NCI-H82 (cell line): ENCODE data around the gene KLRC2.
"Not testable (repeated sequence)": the region's sequence is repeated elsewhere in the genome, so short reads cannot be mapped to it uniquely, and the experiment has no call there.

Source experiments
- DNase-seq: peaks from one replicate; lab custom pipeline; 2025; lab: John Stamatoyannopoulos, UW

The KLRC2 gene

GRCh38 chr12:10405294-10405693 lies 30.5 kb downstream of the KLRC2 start:
- DNase-seq = no peak

DNA sequence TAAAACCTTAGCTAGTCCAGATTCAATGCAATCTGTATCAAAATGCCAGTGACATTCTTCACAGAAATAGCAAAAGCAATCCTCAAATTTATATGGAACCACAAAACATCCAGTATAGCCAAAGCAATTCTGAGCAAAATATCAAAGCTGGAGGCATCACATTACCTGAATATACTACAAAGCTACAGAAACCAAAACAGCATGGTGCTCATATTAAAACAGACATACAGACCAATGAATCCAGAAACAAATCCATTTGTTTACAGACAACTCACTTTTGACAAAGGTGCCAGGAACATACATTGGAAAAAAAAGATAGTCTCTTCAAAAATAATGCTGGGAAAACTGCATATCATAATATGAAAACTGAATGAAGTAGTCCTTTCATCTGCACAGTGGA lies 31.0 kb downstream of the KLRC2 start:
- no peak for DNase-seq

DNA sequence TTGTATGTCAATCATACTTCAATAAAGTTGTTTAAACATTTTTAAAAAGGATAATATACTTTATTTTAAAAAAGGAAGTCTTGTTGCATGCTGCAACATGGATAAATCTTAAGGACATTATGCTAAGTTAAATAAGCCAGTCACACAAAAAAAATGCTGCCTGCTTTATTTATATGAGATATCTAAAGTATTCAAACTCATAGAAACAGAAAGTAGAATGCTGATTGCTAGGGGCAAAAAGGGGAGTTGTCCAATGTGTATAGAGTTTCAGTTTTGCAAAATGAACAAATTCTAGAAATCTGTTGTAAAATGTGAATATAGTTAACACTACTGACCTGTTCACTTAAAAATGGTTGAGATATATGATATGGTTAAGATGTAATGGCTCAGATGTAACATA lies 35.0 kb downstream of the KLRC2 start:
- no peak for DNase-seq

GRCh38 chr12:10398168-10398567 lies 37.6 kb downstream of the KLRC2 start:
- no peak for DNase-seq

DNA sequence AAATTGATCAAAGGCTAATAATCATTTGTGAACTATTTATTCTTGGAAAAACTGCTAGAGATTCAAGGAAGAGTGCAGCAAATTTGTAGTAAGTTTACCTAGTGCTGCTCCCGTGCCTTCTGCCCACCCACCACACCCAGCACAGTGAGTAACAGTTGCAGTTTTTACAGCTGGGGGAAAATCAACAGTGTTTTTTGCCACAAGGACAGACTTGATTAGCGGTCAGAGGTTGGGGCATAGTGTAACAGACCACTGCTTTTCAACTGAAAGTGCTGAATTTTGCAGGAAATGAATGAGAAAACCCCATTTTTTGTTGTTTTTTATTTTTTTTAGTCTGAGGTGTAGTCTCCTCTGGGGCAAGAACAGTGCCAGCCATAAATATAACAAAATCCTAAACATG lies 38.5 kb downstream of the KLRC2 start:
- DNase-seq = no peak

- not testable (repeated sequence) for DNase-seq
Measured at GRCh38 chr12:10396176-10396575, 39.6 kb downstream of the KLRC2 start.

- DNase-seq = no peak
Measured at GRCh38 chr12:10395390-10395998, 40.3 kb downstream of the KLRC2 start.

- not testable (repeated sequence) for DNase-seq
Measured at GRCh38 chr12:10394531-10395152, 41.2 kb downstream of the KLRC2 start.

DNA sequence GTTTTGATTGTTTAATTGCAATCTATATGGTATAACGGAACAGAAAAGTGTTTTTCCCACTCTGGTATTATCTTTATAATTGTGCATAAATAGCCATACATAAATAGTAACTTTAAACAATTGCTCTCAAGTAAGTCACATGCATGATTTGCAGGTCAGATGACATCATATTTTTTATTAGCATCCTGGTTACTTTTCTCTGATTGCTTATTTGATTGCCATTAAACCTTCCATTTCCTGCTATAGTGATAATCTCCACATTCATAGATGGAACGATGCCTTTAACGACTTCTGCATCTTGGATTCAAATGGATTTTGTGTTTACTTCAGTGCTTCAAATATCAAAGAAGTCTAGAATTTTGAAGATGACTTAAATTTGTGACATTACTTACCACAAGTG lies 42.5 kb downstream of the KLRC2 start:
- no peak for DNase-seq

- no peak for DNase-seq
Measured at GRCh38 chr12:10392394-10392930, 43.3 kb downstream of the KLRC2 start.

- DNase-seq = not testable (repeated sequence)
Measured at GRCh38 chr12:10390991-10391390, 44.8 kb downstream of the KLRC2 start.

DNA sequence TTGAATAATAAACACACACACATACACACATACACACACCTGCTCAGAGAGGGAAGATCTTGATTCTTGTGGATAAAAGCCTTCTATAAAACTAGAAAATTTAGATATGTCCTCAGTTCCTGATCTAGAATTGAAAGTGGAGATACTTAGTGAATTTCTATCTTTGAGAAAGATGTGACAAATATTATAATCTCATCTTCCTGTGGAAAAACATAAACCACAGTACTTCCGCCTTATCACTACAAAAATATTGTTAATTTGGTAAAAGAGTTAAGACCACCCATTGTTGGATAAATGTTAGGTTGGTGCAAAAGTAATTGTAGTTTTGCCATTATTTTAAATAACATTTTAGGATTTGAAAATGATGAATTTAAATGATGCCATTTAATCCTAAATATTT lies 45.9 kb downstream of the KLRC2 start, which contains the start of gene KLRK1:
Gene KLRK1 (minus strand): TSS at position 138 of the 400 bp plus-strand sequence. CDS start 1,231 bp downstream, outside the sequence.
- no peak for DNase-seq

- no peak for DNase-seq
Measured at GRCh38 chr12:10388624-10389413, 47.0 kb downstream of the KLRC2 start.

- DNase-seq = not testable (repeated sequence)
Measured at GRCh38 chr12:10387498-10387897, 48.3 kb downstream of the KLRC2 start.

DNA sequence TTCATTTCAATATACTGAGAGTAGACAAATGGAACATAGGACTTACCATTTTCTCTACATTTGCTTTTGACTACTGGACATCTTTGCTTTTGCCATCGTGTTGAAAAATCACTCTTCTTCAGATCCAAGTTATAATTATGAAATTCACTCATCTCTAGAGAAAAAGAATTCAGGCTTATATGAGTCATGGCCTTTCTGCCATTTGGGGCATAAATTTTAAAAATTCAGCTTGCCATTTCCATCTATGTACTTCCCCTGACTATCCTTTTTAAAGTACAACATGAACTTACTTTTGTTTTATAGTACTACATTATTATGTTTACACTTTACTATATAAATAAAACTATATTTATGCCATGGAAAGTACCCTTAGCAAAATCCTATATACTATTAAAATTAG lies 49.0 kb downstream of the KLRC2 start:
- no peak for DNase-seq

- DNase-seq = no peak
Measured at GRCh38 chr12:10385166-10385613, 50.6 kb downstream of the KLRC2 start.

DNA sequence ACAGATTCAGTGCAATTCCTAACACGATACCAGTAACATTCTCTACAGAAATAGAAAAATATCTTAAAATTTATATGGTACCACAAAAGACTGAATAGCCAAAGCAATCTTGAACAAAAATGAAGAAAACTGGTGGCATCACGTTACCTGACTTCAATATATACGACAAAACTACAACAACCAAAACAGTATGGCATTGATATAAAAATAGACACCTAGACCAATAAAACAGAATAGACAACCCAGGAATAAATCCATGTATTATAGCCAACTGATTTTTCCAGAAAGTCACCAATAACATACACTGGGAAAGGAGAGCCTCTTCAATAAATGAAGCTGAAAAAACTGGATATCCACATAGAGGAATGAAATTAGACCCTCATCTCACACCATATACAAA lies 51.6 kb downstream of the KLRC2 start:
- DNase-seq = no peak

GRCh38 chr12:10381928-10382628 lies 53.7 kb downstream of the KLRC2 start:
- DNase-seq = no peak
